Middle frontal gyrus (tissue), 1 donor: ENCODE data around the gene EPHA4.

ENCODE experiments used
- DNase-seq: peaks from one replicate; pipeline ENCODE4 v3.0.0-alpha.2; 2015; ENCODE audit warnings: low spot score; ENCODE audit errors: extremely low spot score

Gene EPHA4

DNA sequence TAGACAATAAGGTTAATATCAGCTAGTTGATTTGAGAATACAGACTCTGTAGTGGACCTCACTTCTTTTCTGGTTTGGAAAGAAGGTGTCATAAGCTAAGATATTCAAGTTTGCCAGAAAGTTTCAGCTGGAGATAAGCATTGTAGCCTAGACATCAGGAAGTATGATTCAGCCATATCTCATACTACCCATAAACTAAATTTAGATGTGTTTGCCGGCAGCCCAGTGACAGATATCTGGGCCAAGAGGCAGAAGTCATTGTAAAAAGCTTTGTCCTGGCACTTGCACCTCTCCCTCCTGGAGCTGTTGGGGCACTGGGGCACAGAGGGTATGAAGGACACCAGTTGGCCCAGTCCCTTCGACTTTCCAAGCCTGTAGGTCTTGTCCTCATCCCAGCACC lies 128.0 kb downstream of the EPHA4 start:
- DNase-seq, result no peak

DNA sequence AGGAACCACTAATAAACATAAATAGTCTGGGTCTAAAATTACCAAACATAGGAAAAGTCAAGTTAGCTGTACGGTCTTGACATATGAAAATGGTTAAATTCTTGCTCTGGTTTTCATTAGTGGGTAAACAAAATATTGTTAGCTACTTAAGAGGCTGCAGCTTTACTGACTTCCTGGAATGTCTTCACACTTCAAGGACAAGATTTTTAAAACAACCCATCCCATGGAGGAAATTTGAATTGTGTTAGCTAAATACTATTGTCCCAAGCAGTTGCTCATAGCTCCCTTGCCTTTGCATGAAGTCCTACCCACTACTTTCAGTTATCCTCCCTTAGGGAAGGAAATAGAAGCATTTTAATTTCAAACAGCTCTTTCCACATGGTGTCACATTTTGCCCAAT lies 128.5 kb downstream of the EPHA4 start:
- no peak for DNase-seq

DNA sequence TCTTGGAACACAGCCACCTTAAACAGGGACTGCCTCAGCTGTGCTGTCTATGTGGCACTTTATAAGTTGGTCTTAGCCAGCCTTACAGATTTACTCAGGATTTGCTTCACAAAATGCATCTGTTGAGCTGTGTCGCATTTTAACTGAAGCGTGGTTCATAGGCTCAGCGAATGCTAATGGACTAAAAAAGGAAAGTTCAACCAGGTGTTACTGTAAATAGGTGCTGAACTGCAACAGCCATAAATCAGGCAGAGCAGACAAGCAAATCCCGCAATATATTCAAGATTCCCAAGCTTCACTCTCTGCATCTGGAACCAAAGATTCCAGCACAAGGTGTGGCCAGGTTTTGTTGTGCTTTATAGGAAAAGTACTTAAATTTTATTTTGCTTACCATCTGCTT lies 130.0 kb downstream of the EPHA4 start:
- DNase-seq, result no peak

DNA sequence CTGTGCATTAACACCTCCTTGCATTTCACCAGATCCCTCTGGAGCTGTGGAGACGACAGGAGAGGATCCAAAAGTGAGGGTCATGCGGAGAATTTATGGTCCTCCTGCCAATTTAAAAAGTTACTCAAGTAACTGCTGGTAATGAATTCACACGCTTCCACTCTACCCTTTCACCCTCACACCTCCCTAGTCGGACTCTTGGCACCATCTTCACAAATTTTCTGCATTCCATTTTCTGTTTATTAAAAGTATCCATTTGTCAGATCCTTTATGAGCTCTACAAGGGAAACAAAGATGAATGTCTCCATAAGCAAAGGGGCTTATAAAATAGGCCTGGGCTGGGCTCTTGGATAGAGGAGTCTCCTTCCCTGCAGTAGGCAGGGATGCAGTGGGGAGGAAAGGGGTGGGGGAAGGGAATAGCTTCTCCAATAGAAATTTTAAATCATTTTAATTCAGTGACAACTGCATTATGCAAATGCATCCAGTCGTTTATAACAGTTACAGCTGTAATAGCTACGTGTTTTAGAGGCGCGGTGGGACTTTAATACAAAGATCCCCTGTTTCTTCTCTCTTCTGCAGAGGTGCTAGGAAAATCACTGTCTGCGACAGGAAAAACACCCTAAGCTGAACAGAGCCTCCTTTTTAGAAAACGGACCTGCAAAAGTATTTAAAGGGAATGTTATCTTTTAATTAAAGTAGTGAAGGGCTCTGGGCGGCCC lies 132.2 kb downstream of the EPHA4 start:
- no peak for DNase-seq

DNA sequence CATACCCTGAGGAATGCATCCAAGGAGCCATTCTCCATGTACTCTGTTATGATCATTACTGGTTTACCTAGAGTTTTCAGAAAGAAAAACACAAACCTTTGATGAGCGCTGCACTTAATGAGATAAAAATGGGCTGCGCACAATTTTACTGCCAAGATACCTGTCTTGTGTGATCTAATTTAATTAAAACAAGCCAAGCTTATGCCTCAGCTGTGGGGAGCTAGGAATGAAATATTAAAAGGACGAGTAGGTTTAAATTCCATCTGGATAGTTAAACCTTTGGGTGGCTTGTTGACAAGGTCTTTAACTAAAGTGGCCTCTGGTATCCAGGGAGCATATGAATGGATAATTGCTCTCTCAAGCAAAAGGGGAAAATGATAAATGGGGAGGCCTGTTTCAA lies 135.0 kb downstream of the EPHA4 start:
- no peak for DNase-seq

DNA sequence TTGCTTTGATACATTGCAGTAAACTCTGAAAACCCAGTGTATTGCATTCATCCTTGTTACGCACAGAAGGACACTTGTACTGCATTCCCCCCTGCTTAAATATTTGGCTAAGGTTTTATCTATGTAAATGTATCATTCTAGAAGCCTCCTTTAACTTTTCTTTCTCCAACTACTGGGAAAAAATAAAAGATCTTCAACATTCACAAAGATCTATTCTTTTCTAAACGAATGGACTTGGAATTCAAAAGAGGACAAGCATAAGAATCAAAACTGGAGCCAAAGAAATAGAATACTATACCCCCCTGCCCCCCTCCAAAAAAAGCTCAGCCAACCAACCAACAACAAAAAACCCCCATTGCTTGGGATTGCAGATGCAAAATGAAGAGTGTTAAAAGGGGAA lies 136.9 kb downstream of the EPHA4 start:
- DNase-seq, result no peak

DNA sequence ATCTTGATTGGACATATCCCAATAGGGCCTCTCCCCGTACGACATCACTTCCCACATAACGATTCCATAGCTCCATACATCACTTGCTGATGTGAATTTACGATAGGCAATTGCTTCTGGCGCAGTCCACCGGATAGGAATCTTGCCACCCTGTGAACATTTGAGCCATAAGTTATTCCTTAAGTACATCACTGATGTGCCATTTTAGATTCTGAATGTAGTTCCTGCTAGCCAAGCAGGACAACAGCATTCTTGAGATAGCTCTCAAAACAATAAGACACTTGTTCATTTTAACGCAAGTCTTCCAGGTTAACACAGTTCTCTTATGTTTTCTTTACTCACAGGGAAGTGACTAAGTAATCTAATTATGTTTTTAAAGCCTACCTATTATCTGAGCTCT lies 138.0 kb downstream of the EPHA4 start:
- no peak for DNase-seq

DNA sequence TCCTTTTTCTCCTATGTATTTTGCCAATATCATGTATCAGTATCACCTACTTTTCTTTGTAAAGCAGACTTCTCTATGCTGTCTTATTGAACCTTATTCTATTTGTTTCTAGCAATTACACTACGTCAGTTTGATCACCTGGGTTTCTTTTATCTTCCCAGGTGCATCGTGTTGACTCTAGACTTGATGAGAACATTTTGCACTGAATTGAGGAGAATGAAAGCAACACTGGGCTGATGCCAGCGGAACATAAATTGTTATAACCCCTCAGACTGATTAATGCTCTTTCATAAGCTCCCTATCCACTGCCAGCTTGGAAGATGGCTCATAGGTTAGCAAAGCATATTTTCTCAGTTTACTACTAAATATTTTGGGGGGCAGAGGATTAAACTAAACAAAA lies 140.6 kb downstream of the EPHA4 start:
- no peak for DNase-seq

DNA sequence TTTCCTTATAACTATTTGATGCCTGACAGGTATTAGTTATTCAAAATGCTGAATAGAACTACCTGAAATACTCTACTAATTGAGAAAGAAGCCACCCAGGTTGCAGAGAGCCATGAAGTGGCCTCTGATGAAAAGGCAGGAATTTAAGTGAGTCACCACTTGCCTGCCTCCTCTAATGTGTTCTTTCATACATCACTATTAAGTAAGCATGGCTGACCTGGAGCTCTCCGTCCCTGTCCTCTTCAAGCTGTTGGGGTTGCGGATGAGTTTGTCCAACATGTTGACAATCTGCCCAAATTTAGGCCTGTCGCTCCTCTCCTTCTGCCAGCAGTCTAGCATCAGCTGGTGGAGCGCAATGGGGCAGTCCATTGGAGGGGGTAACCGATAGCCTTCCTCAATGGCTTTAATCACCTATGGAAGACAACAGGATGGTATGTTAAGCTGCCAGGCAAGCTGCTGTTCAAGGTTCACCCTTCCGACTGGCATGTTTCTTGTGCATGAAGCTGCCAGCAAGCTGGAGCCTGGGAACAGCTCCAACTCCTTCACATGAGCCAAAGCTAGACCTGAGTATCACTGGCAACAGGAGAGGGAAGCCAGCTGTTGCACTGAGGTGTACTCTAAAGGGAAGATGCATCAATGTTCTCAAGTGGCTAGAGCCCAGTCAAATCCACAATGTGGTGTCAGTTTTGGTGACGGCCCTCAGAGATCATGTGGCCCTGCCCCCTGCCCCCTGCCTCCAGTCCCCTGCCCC lies 142.2 kb downstream of the EPHA4 start:
- DNase-seq, result no peak

DNA sequence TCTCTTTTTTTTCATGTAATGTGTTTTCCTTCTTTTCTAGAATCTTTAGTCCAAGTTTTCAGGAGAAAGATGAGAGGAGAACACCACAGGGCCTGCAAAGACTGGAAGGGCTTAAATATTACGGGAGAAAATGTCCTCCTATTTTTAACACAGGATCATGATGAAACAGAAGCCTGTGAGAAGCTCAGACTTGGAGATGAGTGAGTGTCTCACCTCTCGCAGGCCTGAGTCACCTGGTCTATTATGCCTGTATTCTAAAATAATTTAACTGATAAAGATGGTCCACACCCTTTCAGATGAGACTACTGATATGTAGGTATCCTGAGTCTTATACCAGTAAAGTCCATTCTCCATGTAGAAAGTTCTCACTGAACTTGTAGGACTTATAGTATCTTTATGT lies 143.2 kb downstream of the EPHA4 start:
- no peak for DNase-seq

DNA sequence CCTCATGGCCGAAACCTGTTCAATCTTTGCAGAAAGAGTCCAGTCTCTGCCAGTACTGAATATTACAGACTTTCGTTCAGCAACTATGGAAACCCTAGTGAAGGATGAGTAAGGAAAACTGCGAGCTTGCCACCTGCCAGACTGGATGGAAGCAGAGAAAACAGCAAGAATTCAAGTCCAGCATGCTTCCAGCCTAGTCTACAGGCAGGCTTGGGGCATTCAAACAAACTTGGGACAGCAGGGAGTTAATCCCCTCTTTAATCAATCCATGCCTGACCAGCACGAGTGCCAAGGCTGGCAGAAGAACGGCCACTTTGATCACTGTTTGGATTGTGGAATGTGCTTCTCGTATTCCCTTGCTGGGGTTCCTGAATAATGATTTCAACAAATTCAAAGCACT lies 145.2 kb downstream of the EPHA4 start:
- no peak for DNase-seq

DNA sequence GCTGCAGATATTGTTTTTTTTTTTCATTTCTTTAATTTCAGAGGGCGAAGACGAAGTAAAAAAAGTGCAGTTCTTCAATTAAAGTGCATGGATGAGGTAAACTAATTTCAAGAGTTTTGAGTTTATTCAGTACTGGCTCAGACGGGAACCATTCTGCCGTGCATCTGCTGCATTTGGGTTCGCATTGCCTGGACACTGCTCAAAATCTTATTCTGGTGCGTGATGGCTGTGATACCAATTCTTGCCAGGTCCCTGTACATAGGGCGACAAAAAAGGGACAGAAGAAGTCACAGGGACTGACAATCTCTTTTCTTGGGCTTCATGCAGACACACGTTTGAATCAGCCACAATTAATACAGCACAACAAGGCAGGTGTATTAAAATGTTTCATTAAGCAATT lies 146.2 kb downstream of the EPHA4 start:
- no peak for DNase-seq

DNA sequence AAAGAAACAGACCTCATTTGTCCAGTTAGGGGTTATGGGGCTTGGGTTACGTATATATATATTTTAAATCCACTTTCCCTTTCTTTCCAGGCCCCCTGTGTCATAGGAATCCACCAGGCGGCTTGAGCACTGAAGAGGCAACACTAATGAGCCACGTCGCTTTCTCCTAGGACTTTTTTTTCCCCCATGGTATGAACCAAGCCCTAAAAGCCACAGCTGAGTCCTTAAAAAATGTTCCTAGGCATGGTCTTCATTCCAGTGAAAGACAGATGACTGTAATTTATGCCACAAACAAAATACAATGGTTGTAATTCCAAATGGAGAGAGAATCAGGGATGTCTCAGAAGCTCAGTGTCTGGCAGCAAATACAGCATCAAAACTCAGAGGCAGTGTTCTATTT lies 146.8 kb downstream of the EPHA4 start:
- DNase-seq, result no peak

DNA sequence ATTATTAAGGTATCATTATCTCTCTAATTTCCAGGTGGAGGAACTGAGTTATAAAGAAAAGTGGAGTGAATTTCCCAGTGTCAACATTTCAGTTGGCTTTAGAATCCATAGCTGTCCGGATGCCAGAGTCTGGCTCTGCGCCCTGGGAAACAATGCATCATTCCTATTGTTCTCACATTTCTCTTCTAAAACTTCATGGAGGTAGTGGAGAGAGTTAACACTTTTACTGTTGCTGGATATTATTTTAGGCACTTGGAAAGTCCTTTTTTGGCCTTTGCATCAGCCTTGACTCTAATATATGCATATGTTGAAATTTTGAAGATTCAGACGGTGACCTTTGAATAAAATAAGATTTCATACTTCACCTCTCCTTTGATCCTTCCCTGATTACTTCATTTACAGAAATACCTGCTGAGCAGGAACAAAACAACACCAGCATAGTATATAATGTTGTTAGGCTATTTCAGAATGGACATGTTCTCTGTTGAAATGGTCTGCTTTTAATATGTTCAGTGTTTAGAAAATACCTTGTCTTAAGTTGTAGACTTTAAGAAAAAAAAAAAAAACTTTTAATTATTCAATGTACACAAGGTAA lies 148.8 kb downstream of the EPHA4 start:
- no peak for DNase-seq

DNA sequence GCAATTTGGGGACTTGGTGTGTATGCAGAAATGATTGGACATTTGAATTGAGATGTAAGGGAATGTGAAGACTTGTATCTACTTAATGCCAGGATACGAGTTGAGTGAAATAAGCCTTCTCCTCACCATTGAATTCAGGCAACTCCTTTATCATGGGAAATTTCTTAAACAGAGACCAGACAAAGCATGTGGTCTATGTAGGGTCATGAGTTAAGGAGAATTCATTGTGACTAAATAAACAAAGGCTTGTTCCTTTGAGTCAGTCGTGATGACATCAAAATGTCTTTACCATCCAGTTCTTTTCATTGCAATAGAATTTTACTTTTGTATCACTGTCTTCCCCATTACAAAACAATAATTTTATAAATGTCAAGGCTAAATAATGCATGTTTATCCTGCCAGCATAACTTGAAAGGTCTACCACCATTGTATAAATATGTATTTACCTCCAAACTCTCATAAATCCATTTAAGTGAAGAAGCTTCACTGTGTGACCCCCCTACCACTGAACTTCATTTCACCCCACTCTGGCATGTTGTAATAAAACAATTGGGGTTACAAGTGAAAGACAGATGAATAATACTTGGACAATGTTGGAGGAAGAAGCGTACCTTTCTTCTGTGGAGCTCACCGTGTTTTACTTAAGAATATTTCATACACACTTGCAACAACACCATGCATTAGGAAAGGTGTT lies 149.4 kb downstream of the EPHA4 start:
- DNase-seq, result no peak

DNA sequence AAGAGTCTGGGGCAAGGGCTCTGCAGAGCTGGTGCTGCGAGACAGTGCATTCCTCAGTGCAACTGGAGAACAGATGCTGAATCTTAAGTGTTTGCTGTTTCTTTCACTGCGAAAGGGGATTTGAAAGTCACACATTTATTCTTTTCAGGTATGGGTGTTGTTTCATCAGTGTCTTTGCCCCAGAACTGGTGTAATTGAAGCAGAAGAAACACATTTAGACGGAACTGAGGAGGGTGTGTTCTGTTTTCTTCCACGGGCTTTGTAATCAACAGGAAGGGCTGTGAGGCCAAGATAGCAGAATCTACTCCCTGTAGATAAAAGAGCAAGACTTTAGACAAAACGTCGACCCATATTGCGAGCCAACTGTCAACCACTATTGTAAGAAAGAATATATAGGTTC lies 151.9 kb downstream of the EPHA4 start:
- no peak for DNase-seq

DNA sequence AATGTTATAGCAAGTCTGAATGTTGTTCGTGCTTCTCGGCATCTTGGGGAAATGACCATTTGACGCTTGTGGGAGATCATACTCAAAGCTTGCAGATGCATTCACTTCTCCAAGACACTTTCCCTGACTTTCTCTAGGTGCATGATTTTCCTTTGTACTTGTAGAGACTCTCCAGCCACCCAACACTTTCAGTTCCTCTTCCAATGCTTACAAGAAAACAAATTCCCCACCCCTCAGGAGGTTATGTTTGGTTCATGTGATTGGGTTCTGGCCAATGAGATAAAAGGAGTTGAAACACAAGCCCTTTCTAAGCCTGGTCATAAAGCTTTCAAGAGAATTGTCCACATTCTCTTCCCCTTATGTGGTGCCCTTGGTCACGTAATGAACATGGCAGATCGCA lies 156.3 kb downstream of the EPHA4 start:
- no peak for DNase-seq

DNA sequence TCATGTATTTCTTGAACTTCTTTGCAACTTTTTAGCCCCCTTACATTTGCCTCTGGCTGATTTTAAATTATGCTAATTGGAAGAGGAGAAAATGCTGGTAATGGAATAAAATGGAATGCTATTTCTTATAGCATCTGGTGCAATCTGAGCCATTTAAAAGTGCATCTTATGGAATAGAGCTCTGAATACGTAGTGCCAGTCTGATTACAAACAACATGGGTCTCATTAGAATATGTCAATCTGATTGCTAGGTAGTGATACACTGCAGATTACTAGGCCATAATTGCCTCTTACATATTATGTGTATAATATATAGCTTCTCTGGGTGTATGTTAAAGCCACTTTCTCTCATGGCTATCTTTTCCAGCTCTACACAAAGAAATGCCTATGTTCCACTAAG lies 159.1 kb downstream of the EPHA4 start:
- no peak for DNase-seq

DNA sequence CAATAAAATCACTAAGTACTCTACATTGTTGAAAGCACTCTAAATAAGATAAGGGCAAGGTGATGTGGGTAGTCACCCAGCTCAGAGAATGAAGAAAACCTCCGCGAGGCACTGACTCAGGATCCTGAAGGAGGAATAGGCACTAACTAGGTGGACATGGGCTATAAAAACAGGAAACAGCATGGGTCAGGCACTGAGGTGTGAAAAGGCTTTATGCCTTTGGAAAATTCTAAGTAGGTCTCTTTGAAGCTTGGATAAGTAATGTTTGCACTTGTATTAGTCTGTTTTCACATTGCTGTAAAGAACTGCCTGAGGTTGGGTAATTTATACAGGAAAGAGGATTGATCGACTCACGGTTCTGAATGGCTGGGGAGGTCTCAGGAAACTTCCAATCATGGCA lies 161.6 kb downstream of the EPHA4 start:
- DNase-seq, result no peak

DNA sequence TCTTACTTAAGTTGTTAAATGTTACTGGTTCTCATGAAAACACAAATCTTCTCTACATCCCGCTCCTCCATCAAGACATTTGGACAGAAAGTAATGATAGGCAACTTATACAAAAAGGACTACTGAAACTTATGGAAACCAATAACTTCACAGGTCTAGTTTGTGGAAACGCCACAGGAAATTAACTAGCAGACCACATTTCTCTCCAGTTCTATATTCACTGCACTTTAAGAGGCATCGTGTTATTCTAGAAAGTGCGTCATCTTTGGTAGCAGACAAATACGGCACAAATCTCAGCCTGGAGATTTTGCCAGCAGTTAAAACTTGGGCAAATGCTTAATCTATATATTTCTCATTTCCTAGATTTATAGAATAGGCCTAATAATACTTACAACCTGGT lies 164.3 kb downstream of the EPHA4 start:
- no peak for DNase-seq

DNA sequence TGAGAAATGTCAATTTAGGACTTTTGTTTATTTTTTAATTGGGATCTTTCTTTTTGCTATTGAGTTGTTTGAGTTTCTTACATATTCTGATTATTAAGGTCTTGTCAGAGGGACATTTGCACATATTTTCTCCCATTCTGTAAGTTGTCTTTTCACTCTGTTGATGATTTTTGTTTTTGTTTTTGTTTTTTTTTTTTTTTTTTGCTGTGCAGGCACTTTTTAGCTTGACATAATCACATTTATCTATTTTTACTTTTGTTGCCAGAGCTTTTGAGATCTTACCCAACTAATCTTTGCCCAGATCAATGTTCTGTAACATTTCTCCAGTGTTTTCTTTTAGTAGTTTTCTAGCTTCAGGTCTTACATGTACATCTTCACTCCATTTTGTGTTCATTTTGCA lies 166.6 kb downstream of the EPHA4 start:
- no peak for DNase-seq

DNA sequence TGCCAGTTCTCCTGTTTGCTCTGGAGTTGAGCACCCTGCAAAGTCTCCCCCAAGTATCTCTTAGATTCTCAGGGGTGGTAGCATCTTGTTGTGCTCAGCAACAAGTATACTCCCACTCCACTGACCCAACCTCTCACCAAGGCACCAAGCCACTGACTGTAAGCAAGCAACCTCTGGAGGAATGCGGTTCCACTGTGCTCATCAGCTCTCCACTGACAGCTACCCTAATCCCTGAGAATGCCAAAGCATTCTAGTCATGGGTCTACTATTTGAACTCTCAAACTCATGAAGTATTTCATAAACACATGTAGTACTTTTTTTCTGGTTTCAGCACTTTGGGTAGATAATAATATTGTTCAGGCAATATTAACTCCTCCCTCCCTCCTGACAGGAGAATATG lies 170.0 kb downstream of the EPHA4 start:
- no peak for DNase-seq
